GM18951 (cell line): ENCODE results near the gene KLK15.

ENCODE experiments used
- POLR2A ChIP-seq: IDR thresholded peaks from 4 replicates; pipeline ENCODE4 v1.6.1; 2011; ENCODE audit warnings: mild to moderate bottlenecking; ENCODE audit not compliant: insufficient read length, insufficient read depth; ENCODE audit errors: extremely low read depth
- in situ Hi-C: fragments of 300-500 bp; cut with MboI; formaldehyde crosslinking; loops from one replicate; pipeline ENCODE4 v1.12.0; 2022; ENCODE audit warnings: low sequenced_read_pairs, mixed read lengths, inconsistent platforms; ENCODE audit not compliant: unreplicated experiment

The KLK15 gene

GRCh38 chr19:50778906-50779430, 54.4 kb downstream of the KLK15 start:
- in situ Hi-C loops = loop anchor here (25.0 kb wide), 1 partner anchor 417 kb away; the partner anchor contains the start of gene NAPSA
- no peak for TF ChIP-seq POLR2A

- TF ChIP-seq POLR2A = no peak
- in situ Hi-C loops = loop anchor here (25.0 kb wide), 1 partner anchor 416 kb away; the partner anchor contains the start of gene NAPSA
Measured at GRCh38 chr19:50777830-50778303, 55.5 kb downstream of the KLK15 start.

- TF ChIP-seq POLR2A = no peak
- in situ Hi-C loops = loop anchor here (25.0 kb wide), 1 partner anchor 415 kb away; the partner anchor contains the start of gene NAPSA
Measured at GRCh38 chr19:50777261-50777660, 56.1 kb downstream of the KLK15 start.

- no peak for TF ChIP-seq POLR2A
- in situ Hi-C loops = loop anchor here (25.0 kb wide), 1 partner anchor 414 kb away; the partner anchor contains the start of gene NAPSA
Measured at GRCh38 chr19:50776131-50776530, 57.2 kb downstream of the KLK15 start.
